Astrocyte of the spinal cord (primary cell): ENCODE data around the gene LONP1.

ENCODE experiments used
- DNase-seq: peaks from one replicate; pipeline ENCODE4 v3.0.0; 2011; ENCODE audit warnings: low read depth, low spot score
- H3K4me3 ChIP-seq: 2 replicates; pipeline ENCODE4 v1.5.1; 2011; ENCODE audit warnings: low read depth, mild to moderate bottlenecking, low read length, moderate library complexity
- in situ Hi-C: cut with HindIII; loops from 2 replicates; pipeline ENCODE4 v1.10.0; 2017; ENCODE audit warnings: low sequenced_read_pairs
- TF ChIP-seq, protein P1 (sequence below): IDR thresholded peaks from 2 replicates; pipeline ENCODE4 v1.5.1; 2012; ENCODE audit warnings: low read depth, mild to moderate bottlenecking, low read length, inconsistent platforms

Gene LONP1

DNA sequence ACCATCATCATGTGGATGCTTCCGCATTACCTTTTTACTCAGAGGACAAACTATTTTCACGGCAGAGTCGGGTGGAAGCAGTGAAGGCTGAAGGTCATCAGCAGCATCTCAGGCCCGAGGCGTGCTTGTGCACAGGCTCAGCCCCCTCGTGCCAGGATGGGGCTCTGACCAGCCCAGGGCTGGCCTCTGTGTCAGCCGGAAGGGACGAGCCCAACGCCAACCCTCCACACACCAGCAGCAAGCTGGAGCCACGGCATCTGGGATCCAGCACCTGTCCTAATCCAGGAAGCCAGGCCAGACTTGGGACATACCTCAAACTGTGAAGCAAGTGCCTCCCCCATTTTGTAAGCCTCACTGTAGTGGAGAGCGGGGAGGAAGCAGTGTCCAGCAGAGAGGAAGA lies 50.7 kb downstream of the LONP1 start:
- no peak for DNase-seq
- TF ChIP-seq, protein P1, sequence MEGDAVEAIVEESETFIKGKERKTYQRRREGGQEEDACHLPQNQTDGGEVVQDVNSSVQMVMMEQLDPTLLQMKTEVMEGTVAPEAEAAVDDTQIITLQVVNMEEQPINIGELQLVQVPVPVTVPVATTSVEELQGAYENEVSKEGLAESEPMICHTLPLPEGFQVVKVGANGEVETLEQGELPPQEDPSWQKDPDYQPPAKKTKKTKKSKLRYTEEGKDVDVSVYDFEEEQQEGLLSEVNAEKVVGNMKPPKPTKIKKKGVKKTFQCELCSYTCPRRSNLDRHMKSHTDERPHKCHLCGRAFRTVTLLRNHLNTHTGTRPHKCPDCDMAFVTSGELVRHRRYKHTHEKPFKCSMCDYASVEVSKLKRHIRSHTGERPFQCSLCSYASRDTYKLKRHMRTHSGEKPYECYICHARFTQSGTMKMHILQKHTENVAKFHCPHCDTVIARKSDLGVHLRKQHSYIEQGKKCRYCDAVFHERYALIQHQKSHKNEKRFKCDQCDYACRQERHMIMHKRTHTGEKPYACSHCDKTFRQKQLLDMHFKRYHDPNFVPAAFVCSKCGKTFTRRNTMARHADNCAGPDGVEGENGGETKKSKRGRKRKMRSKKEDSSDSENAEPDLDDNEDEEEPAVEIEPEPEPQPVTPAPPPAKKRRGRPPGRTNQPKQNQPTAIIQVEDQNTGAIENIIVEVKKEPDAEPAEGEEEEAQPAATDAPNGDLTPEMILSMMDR = no peak
- in situ Hi-C loops = no loop called here
- no peak overlapping the region for H3K4me3 ChIP-seq

DNA sequence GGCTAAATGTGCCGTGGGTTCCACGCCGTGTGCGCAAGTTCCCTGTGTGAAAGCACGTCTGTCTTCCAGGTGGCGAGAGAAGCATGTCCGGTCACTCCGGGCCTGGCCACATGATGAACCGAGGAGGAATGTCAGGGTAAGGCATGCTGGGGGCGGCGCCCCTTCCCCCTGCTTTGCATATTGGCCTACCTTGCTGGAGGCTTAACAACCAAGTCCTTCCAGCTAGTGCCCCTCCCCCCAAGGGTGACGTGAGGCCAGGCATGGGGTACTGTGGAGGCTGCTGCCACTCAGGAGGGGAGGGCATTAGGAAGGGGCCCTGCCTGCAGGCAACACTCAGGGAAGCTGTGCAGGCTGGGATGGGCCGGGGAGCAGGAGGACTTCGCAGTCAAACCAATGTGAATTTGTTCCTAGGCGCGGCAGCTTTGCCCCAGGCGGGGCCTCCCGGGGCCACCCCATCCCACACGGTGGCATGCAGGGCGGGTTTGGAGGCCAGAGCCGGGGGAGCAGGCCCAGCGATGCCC lies 52.1 kb downstream of the LONP1 start:
- in situ Hi-C loops = no loop called here
- TF ChIP-seq, protein P1 = no peak
- DNase-seq = no peak
- H3K4me3 ChIP-seq = no peak overlapping the region

DNA sequence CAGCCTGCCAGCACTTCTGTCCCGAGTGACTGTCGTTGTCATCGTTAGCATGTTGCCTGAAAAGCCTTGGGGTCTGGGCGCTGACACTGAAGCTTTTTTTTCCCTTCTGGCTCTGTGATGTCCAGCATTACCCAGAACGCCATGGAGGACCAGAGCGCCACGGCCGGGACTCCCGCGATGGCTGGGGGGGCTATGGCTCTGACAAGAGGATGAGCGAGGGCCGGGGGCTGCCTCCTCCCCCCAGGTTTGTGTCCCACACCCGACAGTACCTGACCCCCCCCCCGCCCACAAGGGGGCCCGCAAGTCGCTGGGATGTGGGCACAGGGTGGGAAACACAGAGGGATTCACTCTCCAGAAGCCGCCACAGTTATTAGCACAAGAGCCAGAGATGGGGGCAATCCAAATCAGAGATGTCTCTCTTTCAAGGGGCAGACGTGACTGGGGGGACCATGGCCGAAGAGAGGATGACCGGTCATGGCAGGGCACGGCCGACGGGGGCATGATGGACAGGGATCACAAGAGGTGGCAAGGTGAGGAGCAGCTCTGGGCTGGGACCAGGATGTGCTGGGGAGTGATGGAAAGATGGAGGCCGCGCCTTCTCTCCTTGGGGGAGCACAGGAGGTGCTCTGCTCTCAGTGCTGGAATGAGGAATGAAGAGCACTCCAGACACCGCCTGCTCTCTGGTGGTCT lies 52.9 kb downstream of the LONP1 start:
- no peak for DNase-seq
- in situ Hi-C loops = no loop called here
- TF ChIP-seq, protein P1 = no peak
- no peak overlapping the region for H3K4me3 ChIP-seq

DNA sequence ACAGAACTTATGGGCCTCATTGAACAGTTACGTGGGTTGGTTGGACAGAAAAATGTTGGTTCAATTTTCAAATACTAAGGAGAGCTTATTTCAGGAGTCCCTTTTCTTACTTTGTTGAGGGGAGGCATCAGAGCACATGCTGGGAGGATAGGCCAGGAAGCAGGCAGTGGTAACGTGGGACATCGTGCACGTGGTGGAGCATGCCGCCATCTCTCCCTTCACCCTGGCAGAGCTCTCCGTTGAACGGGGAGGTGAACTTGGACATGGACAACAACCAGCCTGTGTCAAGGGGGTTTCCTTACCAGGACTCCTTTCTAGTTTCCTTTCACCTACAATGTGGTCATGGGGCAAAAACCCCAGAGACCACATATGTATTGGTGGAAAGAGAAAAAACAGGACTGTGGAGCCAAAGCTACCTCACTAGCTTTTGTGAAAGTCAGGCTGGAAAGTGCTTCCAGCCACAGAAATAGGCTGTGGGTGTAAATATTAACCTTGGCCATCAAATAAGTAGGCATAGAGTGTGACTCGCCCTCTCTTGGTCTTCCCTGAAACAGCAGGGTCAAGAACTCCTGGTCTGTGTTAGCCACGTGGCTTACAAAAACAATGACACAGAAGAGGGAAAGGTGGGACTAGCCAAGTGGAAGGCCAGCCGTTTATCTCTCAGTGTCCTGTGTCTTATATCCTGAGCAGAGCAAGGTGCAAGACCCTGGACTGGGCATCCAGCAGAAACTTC lies 54.0 kb downstream of the LONP1 start:
- TF ChIP-seq, protein P1 = peak; percentile 28
- in situ Hi-C loops = no loop called here
- DNase-seq = peak; percentile 65
- no peak overlapping the region for H3K4me3 ChIP-seq

DNA sequence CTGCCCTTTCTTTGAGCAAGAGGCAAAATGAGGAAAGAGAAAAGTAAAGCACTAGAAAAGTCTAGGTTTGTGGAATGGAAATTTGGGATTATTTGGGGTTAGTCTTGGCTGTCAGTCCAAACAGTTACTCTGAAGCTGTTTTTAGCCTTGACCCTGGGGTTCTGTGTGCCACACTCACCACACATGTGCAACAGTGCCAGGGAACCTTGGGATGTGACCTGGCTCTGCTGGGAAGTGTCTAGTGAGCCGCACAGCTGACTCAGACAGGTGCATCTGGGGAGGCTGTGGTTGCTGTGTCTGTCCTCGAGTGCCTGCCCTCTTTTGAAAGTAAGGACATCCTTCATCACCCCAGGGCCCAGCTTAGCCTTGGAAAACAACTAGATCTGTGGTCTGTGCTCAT lies 55.4 kb downstream of the LONP1 start:
- DNase-seq = no peak
- TF ChIP-seq, protein P1 = no peak
- in situ Hi-C loops = no loop called here
- H3K4me3 ChIP-seq = no peak overlapping the region

DNA sequence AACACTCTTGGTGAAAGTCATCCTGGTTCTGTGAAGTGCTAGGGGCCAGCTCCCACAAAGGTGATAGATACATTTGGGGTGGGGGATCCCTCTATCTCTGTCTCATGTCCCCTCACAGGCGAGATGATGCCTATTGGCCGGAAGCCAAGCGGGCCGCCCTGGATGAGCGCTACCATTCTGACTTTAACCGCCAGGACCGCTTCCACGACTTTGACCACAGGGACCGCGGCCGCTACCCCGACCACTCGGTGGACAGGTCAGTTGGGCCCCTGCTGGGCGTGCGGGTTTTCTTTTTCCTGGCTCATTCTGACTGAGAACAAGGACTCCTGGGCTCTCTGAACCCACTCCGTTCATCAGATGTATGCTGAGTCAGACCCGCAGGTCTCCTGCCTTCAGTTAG lies 56.0 kb downstream of the LONP1 start:
- in situ Hi-C loops = no loop called here
- H3K4me3 ChIP-seq = no peak overlapping the region
- TF ChIP-seq, protein P1 = no peak
- DNase-seq = no peak
